Vagina (tissue), 2 donors: ENCODE measurements around the gene PNMT.

ENCODE experiments used
- CTCF ChIP-seq, 3 experiments: fragments of 450-650 bp in 2 of 3; fragments of 200-600 bp in 1 of 3; sonication (generic) in 1 of 3; IDR thresholded peaks; one replicate each; pipeline ENCODE4 v1.5.1; 2017 to 2019; ENCODE audit warnings: antibody characterized with exemption in 3 of 3, mild to moderate bottlenecking in 2 of 3, moderate library complexity in 2 of 3
- POLR2A ChIP-seq, 2 donors: fragments of 450-650 bp; IDR thresholded peaks; one replicate each; pipeline ENCODE4 v1.6.1; 2017; ENCODE audit warnings: antibody characterized with exemption in 2 of 2, mild to moderate bottlenecking in 2 of 2, moderate library complexity in 2 of 2

GRCh38 chr17:39701784-39702422 is 33.6 kb downstream of the PNMT start:
- no peak for TF ChIP-seq CTCF (IDR thresholded peaks at IDR 0.05)
- no peak for TF ChIP-seq POLR2A (IDR thresholded peaks at IDR 0.05)
